Measurements from ENCODE around the gene FBLN1.
"Not testable (repeated sequence)": the region's sequence is repeated elsewhere in the genome, so short reads cannot be mapped to it uniquely, and the experiment has no call there.

Gene FBLN1

DNA sequence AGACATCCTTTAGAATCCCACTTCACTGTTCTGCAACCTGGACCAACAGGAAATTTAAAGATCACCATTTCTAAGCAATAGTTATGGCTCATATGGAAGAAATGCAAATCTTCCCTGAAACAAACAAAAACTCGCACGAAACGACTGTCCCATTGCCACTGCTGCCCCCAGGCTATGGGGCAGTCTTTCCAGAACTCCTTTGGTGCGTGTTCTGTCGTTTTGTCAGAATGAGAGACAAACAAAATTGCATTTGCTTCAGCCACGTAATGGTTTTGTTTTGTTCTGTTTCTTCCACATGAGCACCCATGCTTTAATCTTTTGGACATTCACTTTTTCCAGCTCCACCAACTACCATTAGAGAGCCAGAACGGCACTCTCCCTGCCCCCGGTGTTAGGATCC is 10.8 kb upstream of the FBLN1 start:
- Histone ChIP-seq H2AFZ (ENCODE audit: low read depth, low read length, severe bottlenecking) (no peak overlapping the region), H3K4me2 (ENCODE audit: low read depth, low read length, poor library complexity, severe bottlenecking) (no peak overlapping the region), H3K36me3 (ENCODE audit: low read length) (no peaks in the 10 kb centered on the region; the same call in 1 of the 2 replicates), H3K27me3 (ENCODE audit: low read length) (peaks cover 3% of the 10 kb centered on the region; the same call in 1 of the 2 replicates), H4K20me1 (ENCODE audit: low read depth, low read length) (no peaks in the 10 kb centered on the region), H3K9ac (ENCODE audit: low read length) (no peak overlapping the region), H3K79me2 (ENCODE audit: insufficient read depth, low read length) (no peaks in the 10 kb centered on the region), H3K9me3 (ENCODE audit: insufficient read depth, low read length) (peaks cover 15% of the 10 kb centered on the region; the same call in 1 of the 2 replicates), H3F3A (ENCODE audit: insufficient read depth) (no peaks in the 10 kb centered on the region), H3K9me2 (replicated peaks; ENCODE audit: insufficient read depth, low read length) (no peaks in the 10 kb centered on the region), H3K27ac (ENCODE audit: low read depth, low read length) (no peak overlapping the region), H3K4me3 (ENCODE audit: insufficient read depth, low read length, poor library complexity, severe bottlenecking) (no peak overlapping the region)
- no peak for TF ChIP-seq EZH2phosphoT487 (conservative IDR thresholded peaks at IDR 0.05; ENCODE audit: low read length)
- TF ChIP-seq, protein P1, sequence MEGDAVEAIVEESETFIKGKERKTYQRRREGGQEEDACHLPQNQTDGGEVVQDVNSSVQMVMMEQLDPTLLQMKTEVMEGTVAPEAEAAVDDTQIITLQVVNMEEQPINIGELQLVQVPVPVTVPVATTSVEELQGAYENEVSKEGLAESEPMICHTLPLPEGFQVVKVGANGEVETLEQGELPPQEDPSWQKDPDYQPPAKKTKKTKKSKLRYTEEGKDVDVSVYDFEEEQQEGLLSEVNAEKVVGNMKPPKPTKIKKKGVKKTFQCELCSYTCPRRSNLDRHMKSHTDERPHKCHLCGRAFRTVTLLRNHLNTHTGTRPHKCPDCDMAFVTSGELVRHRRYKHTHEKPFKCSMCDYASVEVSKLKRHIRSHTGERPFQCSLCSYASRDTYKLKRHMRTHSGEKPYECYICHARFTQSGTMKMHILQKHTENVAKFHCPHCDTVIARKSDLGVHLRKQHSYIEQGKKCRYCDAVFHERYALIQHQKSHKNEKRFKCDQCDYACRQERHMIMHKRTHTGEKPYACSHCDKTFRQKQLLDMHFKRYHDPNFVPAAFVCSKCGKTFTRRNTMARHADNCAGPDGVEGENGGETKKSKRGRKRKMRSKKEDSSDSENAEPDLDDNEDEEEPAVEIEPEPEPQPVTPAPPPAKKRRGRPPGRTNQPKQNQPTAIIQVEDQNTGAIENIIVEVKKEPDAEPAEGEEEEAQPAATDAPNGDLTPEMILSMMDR (IDR thresholded peaks at IDR 0.05; ENCODE audit: insufficient read depth, low read length, poor library complexity, severe bottlenecking), result no peak

DNA sequence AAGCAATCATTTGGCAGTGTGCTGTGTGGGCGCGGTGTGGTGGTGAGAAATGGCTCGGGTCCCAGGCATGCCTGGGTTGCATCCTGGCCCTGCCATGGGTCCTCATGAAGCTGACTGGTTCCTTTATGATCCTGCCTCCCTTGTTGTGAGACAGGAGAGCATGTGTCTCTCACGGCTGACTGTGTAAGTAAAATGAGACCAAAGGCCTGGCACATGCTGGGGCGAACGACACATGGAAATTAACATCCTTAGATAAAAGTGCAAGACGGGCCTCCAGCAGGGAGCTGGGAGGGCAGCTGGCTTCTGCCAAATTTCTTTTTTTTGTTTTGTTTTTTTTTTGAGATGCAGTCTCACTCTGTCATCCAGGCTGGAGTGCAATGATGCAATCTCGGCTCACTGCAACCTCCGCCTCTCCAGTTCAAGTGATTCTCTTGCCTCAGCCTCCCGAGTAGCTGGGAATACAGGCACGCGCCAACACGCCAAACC is 9.4 kb upstream of the FBLN1 start:
- H3F3A ChIP-seq (ENCODE audit: insufficient read depth), result no peaks in the 10 kb centered on the region
- peaks cover 3% of the 10 kb centered on the region; the same call in 1 of the 2 replicates for H3K27me3 ChIP-seq (ENCODE audit: low read length)
- no peak overlapping the region for H2AFZ ChIP-seq (ENCODE audit: low read depth, low read length, severe bottlenecking)
- H3K27ac ChIP-seq (ENCODE audit: low read depth, low read length), result no peak overlapping the region
- no peak overlapping the region for H3K9ac ChIP-seq (ENCODE audit: low read length)
- H4K20me1 ChIP-seq (ENCODE audit: low read depth, low read length), result no peaks in the 10 kb centered on the region
- H3K79me2 ChIP-seq (ENCODE audit: insufficient read depth, low read length), result no peaks in the 10 kb centered on the region
- no peak overlapping the region for H3K4me2 ChIP-seq (ENCODE audit: low read depth, low read length, poor library complexity, severe bottlenecking)
- H3K9me3 ChIP-seq (ENCODE audit: insufficient read depth, low read length), result peaks cover 12% of the 10 kb centered on the region; the same call in 1 of the 2 replicates
- H3K4me3 ChIP-seq (ENCODE audit: insufficient read depth, low read length, poor library complexity, severe bottlenecking), result no peak overlapping the region
- TF ChIP-seq, protein P1 (IDR thresholded peaks at IDR 0.05; ENCODE audit: insufficient read depth, low read length, poor library complexity, severe bottlenecking), result no peak
- no peak for TF ChIP-seq EZH2phosphoT487 (conservative IDR thresholded peaks at IDR 0.05; ENCODE audit: low read length)
- no peaks in the 10 kb centered on the region; the same call in 1 of the 2 replicates for H3K36me3 ChIP-seq (ENCODE audit: low read length)
- H3K9me2 ChIP-seq (replicated peaks; ENCODE audit: insufficient read depth, low read length), result no peaks in the 10 kb centered on the region

DNA sequence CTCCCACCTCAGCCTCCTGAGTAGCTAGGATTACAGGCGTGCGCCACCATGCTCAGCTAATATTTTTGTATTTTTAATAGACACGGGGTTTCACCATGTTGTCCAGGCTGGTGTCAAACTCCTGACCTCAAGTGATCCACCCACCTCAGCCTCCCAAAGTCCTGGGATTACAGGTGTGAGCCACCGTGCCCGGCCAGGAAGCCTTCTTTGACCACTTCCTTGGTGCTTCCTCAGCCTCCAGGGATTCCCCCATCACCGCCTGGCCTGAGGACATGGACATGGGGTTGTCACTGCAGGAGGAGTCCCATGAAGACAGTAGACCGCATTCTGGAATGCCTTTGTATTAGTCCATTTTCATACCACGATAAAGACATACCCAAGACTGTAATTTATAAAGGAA is 8.4 kb upstream of the FBLN1 start:
- not testable (repeated sequence) for H3K9ac ChIP-seq (ENCODE audit: low read length); H2AFZ ChIP-seq (ENCODE audit: low read depth, low read length, severe bottlenecking); H3K79me2 ChIP-seq (ENCODE audit: insufficient read depth, low read length); H3K4me3 ChIP-seq (ENCODE audit: insufficient read depth, low read length, poor library complexity, severe bottlenecking); H3K9me3 ChIP-seq (ENCODE audit: insufficient read depth, low read length); H4K20me1 ChIP-seq (ENCODE audit: low read depth, low read length); H3K27ac ChIP-seq (ENCODE audit: low read depth, low read length); H3K27me3 ChIP-seq (ENCODE audit: low read length); H3K9me2 ChIP-seq (replicated peaks; ENCODE audit: insufficient read depth, low read length); H3K4me2 ChIP-seq (ENCODE audit: low read depth, low read length, poor library complexity, severe bottlenecking); H3K36me3 ChIP-seq (ENCODE audit: low read length); H3F3A ChIP-seq (ENCODE audit: insufficient read depth)

DNA sequence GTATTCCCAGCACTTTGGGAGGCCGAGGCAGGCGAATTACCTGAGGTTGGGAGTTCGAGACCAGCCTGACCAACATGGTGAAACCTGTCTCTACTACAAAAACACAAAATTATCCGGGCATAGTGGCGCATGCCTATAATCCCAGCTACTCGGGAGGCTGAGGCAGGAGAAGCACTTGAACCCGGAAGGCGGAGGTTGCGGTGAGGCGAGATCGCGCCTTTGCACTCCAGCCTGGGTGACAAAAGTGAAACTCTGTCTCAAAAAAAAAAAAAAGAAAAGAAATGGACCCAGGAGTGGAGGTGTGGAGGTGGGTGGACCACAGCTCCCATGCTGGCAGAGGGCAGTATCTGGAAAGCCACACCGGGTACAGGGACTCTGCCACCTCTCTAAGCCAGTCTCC is 7.1 kb upstream of the FBLN1 start:
- not testable (repeated sequence) for H3K36me3 ChIP-seq (ENCODE audit: low read length); H2AFZ ChIP-seq (ENCODE audit: low read depth, low read length, severe bottlenecking); H3K79me2 ChIP-seq (ENCODE audit: insufficient read depth, low read length)

More for the DNA sequence above, 7.1 kb upstream of the FBLN1 start:
- H3K9ac ChIP-seq (ENCODE audit: low read length); H3K4me3 ChIP-seq (ENCODE audit: insufficient read depth, low read length, poor library complexity, severe bottlenecking); H3K27ac ChIP-seq (ENCODE audit: low read depth, low read length); H3K9me2 ChIP-seq (replicated peaks; ENCODE audit: insufficient read depth, low read length); H4K20me1 ChIP-seq (ENCODE audit: low read depth, low read length); H3K9me3 ChIP-seq (ENCODE audit: insufficient read depth, low read length); H3F3A ChIP-seq (ENCODE audit: insufficient read depth); H3K4me2 ChIP-seq (ENCODE audit: low read depth, low read length, poor library complexity, severe bottlenecking); H3K27me3 ChIP-seq (ENCODE audit: low read length): not testable (repeated sequence)
